ENCODE data around the gene MMP25.

- TF ChIP-seq, protein P1, sequence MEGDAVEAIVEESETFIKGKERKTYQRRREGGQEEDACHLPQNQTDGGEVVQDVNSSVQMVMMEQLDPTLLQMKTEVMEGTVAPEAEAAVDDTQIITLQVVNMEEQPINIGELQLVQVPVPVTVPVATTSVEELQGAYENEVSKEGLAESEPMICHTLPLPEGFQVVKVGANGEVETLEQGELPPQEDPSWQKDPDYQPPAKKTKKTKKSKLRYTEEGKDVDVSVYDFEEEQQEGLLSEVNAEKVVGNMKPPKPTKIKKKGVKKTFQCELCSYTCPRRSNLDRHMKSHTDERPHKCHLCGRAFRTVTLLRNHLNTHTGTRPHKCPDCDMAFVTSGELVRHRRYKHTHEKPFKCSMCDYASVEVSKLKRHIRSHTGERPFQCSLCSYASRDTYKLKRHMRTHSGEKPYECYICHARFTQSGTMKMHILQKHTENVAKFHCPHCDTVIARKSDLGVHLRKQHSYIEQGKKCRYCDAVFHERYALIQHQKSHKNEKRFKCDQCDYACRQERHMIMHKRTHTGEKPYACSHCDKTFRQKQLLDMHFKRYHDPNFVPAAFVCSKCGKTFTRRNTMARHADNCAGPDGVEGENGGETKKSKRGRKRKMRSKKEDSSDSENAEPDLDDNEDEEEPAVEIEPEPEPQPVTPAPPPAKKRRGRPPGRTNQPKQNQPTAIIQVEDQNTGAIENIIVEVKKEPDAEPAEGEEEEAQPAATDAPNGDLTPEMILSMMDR (IDR thresholded peaks at IDR 0.05): peak; percentile 59
- no peak for TF ChIP-seq EZH2 (IDR thresholded peaks at IDR 0.05; ENCODE audit: borderline replicate concordance, insufficient read depth, low read depth, low read length, poor library complexity, severe bottlenecking)
These were observed 49.5 kb downstream of the MMP25 start for GRCh38 chr16:3095869-3096268.
